ENCODE data around the gene GADD45A.
"Not testable (repeated sequence)": the region's sequence is repeated elsewhere in the genome, so short reads cannot be mapped to it uniquely, and the experiment has no call there.

The GADD45A gene

GRCh38 chr1:67719329-67720196 is 34.6 kb downstream of the GADD45A start:
- Mint-ChIP-seq H3K4me3 (no peak overlapping the region), H3K27ac (no peak overlapping the region), H3K9me3 (no peaks in the 10 kb centered on the region), H3K4me1 (no peaks in the 10 kb centered on the region), H3K36me3 (no peaks in the 10 kb centered on the region), H3K27me3 (no peaks in the 10 kb centered on the region)

DNA sequence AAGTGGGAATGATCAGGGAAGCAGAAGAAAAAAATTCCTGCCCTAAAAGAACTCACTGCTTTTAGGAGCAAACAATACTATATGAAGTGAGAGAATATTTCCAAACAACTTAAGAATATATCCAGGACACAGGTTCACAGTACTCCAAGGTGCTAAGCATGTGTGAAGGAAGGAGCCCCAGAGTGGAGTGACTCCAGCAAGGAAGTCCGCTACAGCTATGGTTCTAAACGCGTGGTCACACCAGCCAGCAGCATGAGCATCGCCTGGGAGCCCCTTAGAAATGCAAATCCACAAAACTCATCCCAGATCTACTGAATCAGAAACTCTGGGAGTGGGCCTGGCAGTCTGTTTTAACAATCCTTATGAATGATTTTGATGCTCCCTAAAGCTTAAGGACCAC is 36.1 kb downstream of the GADD45A start:
- no peaks in the 10 kb centered on the region for H3K9me3 Mint-ChIP-seq
- no peaks in the 10 kb centered on the region for H3K27me3 Mint-ChIP-seq
- no peaks in the 10 kb centered on the region for H3K36me3 Mint-ChIP-seq
- H3K27ac Mint-ChIP-seq: no peak overlapping the region
- H3K4me1 Mint-ChIP-seq: peaks cover 3% of the 10 kb centered on the region
- H3K4me3 Mint-ChIP-seq: no peak overlapping the region

DNA sequence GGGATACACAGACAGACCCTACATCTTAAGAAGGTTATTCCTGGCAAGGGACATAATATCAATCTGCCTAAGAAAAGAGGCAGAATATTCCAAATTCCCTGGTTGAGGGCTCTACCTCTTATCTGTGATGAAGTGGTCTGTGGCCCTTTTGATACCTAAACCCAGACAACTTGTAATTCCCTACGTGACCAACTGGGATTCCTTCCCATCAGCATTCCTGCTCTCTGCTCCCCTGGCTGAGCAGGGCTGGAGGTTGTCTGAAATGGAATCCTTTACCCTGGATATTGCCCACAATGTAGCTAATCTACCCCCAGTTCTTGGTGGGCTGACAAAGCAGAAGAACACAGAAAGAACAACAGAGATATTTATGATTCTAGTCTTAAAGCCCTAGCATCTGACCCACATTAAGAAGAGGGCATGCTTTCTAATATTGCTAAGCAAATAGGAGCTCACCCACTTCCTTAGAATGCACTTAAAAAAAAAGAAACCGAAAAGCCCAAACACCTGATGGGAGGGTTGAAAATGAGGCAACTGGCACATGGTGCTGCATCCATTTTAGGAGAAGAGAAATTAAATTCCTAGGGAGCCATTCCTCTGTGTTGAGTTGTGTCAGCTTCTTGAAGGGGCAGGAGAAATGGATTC is 36.8 kb downstream of the GADD45A start:
- Mint-ChIP-seq H3K4me3 (no peak overlapping the region), H3K4me1 (peaks cover 8% of the 10 kb centered on the region), H3K36me3 (no peaks in the 10 kb centered on the region), H3K27me3 (no peaks in the 10 kb centered on the region), H3K9me3 (no peaks in the 10 kb centered on the region), H3K27ac (no peak overlapping the region)

DNA sequence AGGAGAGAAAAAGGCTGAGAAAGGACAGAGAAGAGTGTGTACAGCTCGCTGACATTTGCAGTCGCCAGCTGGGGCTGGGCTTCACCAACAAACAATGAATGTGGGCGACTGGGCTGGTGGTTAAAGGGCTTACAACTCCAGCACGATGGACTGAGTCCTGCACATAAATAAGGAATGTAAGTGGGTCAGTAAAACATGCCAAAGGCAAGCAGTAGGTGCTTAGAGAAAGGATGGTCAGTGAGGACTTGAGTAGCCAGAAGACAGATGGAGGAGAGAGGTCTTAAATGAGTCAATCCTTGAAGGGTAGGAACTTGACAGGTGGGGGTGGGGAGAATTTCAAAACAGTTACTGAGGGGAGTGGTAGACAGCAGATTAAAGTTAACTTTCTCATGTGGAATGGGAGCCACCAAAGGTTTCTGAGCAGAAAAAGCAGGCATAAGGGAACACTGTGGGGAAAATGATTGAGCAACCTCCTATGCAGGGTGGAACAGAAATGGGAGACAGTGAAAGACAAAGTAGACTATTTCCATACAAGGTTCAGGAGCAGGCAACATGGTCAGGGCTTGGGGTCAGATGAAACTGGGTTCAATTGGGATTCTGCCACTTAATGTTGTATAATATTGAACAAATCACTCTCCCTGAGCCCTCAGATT is 37.4 kb downstream of the GADD45A start:
- no peak overlapping the region for H3K4me3 Mint-ChIP-seq
- no peaks in the 10 kb centered on the region for H3K36me3 Mint-ChIP-seq
- H3K9me3 Mint-ChIP-seq: no peaks in the 10 kb centered on the region
- no peaks in the 10 kb centered on the region for H3K27me3 Mint-ChIP-seq
- H3K27ac Mint-ChIP-seq: no peak overlapping the region
- peaks cover 10% of the 10 kb centered on the region for H3K4me1 Mint-ChIP-seq

DNA sequence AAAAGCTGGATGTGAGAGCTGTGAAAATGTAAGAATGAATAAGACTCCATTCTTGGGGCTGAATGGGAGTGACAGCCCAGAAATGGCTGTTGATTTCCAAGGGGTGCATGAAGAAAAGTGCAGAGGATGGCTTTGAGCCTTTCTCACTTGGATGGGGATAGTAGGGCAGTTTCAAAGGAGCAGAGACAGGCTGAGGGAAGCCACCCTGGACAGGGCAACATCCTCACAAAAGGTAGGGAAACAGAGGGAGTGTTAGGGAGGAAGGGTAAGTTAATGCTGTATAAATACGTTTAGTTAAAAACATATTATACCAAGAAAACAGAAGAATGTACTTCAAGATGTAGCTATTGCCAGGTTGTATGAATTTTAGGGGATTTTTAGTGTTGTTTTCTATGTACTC is 38.1 kb downstream of the GADD45A start:
- Mint-ChIP-seq H3K4me1 (peaks cover 10% of the 10 kb centered on the region), H3K4me3 (no peak overlapping the region), H3K27me3 (no peaks in the 10 kb centered on the region), H3K9me3 (no peaks in the 10 kb centered on the region), H3K36me3 (no peaks in the 10 kb centered on the region), H3K27ac (no peak overlapping the region)

GRCh38 chr1:67723620-67724019 is 38.6 kb downstream of the GADD45A start:
- Mint-ChIP-seq H3K9me3 (no peaks in the 10 kb centered on the region), H3K4me1 (peaks cover 10% of the 10 kb centered on the region), H3K4me3 (no peak overlapping the region), H3K27ac (no peak overlapping the region), H3K36me3 (no peaks in the 10 kb centered on the region), H3K27me3 (no peaks in the 10 kb centered on the region)

DNA sequence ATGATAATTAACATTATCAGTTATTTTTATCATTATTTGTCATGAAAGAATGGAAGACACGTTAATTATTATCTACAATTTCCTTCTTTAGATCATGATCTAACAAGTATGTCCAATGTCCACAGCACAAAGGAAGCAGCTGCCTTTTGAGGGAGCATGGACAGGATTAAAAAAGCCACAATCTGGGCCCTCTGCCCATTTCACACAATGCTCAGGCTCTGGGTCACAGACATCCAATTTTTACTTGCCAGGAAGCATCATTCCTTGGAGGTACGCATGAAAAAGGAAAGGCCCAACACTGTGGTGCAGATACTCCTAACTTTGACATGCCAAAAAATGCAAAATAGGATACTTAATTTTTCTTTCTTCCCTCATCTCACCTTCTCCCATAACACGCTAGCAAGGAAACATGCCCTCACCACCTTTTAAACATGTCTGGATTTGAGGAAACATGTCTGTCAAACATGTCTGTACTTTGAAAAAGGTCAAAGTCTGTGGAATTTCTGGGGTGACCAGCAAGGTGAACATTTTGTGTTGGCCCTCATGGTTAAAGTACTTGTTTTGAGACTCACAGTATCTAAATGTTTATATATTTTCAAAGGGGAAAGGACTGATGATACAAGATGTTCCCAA is 40.0 kb downstream of the GADD45A start:
- no peak overlapping the region for H3K27ac Mint-ChIP-seq
- H3K4me3 Mint-ChIP-seq: no peak overlapping the region
- no peaks in the 10 kb centered on the region for H3K36me3 Mint-ChIP-seq
- H3K27me3 Mint-ChIP-seq: no peaks in the 10 kb centered on the region
- H3K9me3 Mint-ChIP-seq: no peaks in the 10 kb centered on the region
- H3K4me1 Mint-ChIP-seq: peaks cover 10% of the 10 kb centered on the region

GRCh38 chr1:67726224-67726623 is 41.2 kb downstream of the GADD45A start:
- Mint-ChIP-seq H3K27ac (no peak overlapping the region), H3K4me1 (peaks cover 10% of the 10 kb centered on the region)

DNA sequence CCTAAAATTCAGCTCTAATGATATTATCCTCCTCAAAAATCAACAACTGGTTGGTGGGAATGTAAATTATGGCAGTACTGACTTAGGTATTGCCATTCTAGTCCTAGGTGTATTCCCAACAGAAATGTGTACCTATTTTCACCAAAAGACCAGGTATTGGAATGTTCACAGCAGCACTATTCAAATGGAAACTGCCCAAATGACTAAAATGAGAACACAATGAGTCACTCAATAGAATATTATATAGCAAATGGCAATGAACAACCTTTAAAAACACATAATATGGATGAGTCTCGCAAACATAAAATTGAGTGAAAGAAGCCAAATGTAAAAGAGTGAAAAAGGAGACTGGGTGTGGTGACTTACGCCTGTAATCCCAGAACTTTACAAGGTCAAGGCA is 44.9 kb downstream of the GADD45A start:
- H3K9me3 Mint-ChIP-seq: no peaks in the 10 kb centered on the region
- no peaks in the 10 kb centered on the region for H3K36me3 Mint-ChIP-seq
- no peak overlapping the region for H3K27ac Mint-ChIP-seq
- H3K27me3 Mint-ChIP-seq: no peaks in the 10 kb centered on the region
- peaks cover 17% of the 10 kb centered on the region for H3K4me1 Mint-ChIP-seq
- no peak overlapping the region for H3K4me3 Mint-ChIP-seq

More at GRCh38 chr1:67726224-67726623, 41.2 kb downstream of the GADD45A start:
- Mint-ChIP-seq H3K4me3 (no peak overlapping the region), H3K9me3 (no peaks in the 10 kb centered on the region), H3K36me3 (no peaks in the 10 kb centered on the region), H3K27me3 (no peaks in the 10 kb centered on the region)

DNA sequence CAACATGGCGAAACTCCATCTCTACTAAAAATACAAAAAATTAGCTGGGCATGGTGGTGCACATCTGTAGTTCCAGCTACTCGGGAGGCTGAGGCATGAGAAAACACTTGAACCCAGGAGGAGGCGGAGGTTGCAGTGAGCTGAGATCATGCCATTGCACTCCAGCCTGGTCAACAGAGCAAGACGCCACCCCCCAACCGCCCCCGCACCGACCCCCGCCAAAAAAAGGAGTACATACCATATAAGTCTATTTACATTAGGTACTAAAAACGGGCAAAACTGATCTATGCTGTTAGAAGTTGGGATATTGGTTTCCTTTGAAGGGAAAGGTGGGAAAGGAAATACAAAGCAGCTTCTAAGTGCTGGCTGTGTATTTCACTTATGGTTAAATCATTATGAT is 45.3 kb downstream of the GADD45A start:
- H3K4me1 Mint-ChIP-seq: peaks cover 17% of the 10 kb centered on the region
- not testable (repeated sequence) for H3K4me3 Mint-ChIP-seq, H3K27me3 Mint-ChIP-seq, H3K27ac Mint-ChIP-seq, H3K9me3 Mint-ChIP-seq, H3K36me3 Mint-ChIP-seq

DNA sequence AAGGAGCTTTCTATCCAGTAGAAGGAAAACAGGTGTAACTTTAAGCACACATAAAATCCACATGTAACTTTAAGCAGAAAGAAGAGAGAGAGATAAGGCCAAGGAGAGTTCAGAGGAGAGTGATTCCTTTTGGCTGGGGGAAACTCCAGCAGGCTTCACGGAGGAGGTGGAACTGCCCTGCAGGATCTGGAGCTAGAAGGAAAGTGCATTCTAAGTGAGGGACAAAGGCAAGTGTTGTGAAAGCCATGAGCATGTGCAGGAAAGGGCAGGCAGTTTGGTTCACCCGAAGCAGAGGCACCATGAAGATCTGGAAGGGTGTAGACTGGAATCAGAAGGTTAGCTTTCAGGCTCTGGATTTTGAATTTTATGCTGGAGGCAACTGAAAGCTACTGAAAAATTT is 46.3 kb downstream of the GADD45A start:
- H3K9me3 Mint-ChIP-seq: no peaks in the 10 kb centered on the region
- no peak overlapping the region for H3K4me3 Mint-ChIP-seq
- no peaks in the 10 kb centered on the region for H3K27me3 Mint-ChIP-seq
- no peaks in the 10 kb centered on the region for H3K36me3 Mint-ChIP-seq
- H3K4me1 Mint-ChIP-seq: peaks cover 22% of the 10 kb centered on the region
- no peak overlapping the region for H3K27ac Mint-ChIP-seq

DNA sequence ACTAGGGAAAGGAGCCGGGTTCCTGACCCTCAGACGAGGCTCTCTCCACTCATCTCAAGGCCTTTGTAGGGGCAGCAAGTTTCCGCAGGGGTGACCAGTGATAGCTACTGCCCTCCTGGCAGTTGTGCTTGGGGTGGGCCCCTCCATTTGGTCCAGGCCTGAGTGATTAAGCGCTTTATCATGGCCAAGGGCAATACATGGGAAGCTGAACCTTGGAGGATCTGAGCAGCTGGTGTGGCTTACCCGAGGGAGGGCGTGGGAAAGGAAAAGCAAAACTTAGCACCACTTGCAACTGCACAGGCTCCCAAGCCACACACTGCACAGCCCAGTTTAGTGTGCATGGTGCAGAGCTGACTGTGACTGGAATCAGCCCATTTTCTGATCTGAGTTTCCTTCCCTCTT is 47.8 kb downstream of the GADD45A start:
- H3K36me3 Mint-ChIP-seq: no peaks in the 10 kb centered on the region
- no peak overlapping the region for H3K4me3 Mint-ChIP-seq
- no peaks in the 10 kb centered on the region for H3K27me3 Mint-ChIP-seq
- H3K27ac Mint-ChIP-seq: no peak overlapping the region
- no peaks in the 10 kb centered on the region for H3K9me3 Mint-ChIP-seq
- peaks cover 22% of the 10 kb centered on the region for H3K4me1 Mint-ChIP-seq

DNA sequence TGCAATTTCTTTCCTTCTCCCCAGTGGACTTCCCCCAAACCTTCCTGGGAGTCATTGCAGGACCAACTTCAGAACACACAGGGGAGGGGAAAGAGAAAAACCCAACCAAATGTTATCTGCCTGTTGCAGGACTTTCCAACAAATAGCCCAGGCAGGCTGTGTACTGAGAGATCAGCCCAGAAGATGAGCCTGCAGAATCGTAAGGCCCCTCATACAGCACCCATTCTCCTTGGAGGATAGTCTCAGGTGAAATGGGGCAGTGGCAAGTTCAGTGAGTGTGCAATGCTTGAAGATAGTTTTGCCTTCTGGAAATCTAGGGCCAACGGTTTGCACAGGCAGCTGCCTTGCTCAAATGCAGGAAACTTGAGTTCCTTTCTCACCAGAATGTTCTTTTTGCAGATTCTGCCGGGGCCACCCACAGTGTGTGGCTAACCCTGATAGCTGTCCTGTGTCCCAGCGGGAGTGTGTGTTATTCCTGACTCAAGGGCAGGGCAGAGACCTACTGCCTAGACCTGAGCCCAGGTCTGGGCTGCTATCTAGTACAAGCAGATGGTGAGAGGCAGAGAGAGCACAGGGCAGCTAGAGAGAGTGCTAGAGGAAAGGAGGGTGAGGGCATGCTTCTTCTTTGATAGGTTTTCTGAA is 48.8 kb downstream of the GADD45A start:
- Mint-ChIP-seq H3K27me3 (no peaks in the 10 kb centered on the region), H3K4me3 (no peak overlapping the region), H3K9me3 (no peaks in the 10 kb centered on the region), H3K27ac (no peak overlapping the region), H3K4me1 (peaks cover 22% of the 10 kb centered on the region), H3K36me3 (no peaks in the 10 kb centered on the region)

DNA sequence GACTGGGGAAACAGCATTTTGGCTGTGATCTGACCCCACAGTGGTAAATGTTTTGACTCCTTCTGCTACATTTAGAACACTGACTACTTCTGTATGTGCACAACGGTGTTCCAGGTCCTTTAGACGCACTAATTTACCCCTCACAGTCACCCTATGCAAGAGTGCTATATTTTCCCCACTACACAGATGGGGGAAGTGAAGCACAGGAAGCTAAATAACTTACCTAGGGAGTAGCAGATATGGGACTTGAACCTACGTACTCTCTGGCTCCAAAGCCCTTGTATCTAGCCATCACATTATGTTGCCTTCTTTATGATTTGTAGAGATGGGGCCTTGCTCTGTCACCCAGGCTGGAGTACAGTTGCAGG is 49.3 kb downstream of the GADD45A start:
- no peak overlapping the region for H3K4me3 Mint-ChIP-seq
- H3K4me1 Mint-ChIP-seq: peaks cover 22% of the 10 kb centered on the region
- H3K9me3 Mint-ChIP-seq: no peaks in the 10 kb centered on the region
- no peaks in the 10 kb centered on the region for H3K36me3 Mint-ChIP-seq
- H3K27me3 Mint-ChIP-seq: no peaks in the 10 kb centered on the region
- no peak overlapping the region for H3K27ac Mint-ChIP-seq

GRCh38 chr1:67735206-67735605 is 50.2 kb downstream of the GADD45A start:
- H3K27ac Mint-ChIP-seq: no peak overlapping the region
- H3K4me3 Mint-ChIP-seq: no peak overlapping the region
- no peaks in the 10 kb centered on the region for H3K9me3 Mint-ChIP-seq
- H3K27me3 Mint-ChIP-seq: no peaks in the 10 kb centered on the region
- H3K36me3 Mint-ChIP-seq: no peaks in the 10 kb centered on the region
- H3K4me1 Mint-ChIP-seq: peaks cover 22% of the 10 kb centered on the region
